GM12864 (cell line): ENCODE measurements around the gene SLC5A6.

Source experiments
- DNase-seq: peaks from one replicate; pipeline ENCODE4 v3.0.0-alpha.2; 2011; ENCODE audit warnings: low read depth
- H3K4me3 ChIP-seq: 2 replicates; pipeline ENCODE4 v1.5.1; 2011; ENCODE audit warnings: mild to moderate bottlenecking, low read depth, low read length, control low read depth
- CTCF ChIP-seq: IDR thresholded peaks from 2 replicates; pipeline ENCODE4 v1.5.1; 2011; ENCODE audit warnings: low read depth, mild to moderate bottlenecking, moderate library complexity, low read length, control low read depth, inconsistent platforms; ENCODE audit errors: missing control alignments

Gene SLC5A6

GRCh38 chr2:27251766-27252165, 39.7 kb upstream of the SLC5A6 start:
- no peak for TF ChIP-seq CTCF
- no peak overlapping the region for H3K4me3 ChIP-seq

GRCh38 chr2:27250652-27251379, 38.7 kb upstream of the SLC5A6 start:
- TF ChIP-seq CTCF: no peak
- DNase-seq: no peak
- H3K4me3 ChIP-seq: no peak overlapping the region

More at GRCh38 chr2:27251766-27252165, 39.7 kb upstream of the SLC5A6 start:
- no peak for DNase-seq

- no peak overlapping the region for H3K4me3 ChIP-seq
- peak; percentile 79 for TF ChIP-seq CTCF
- no peak for DNase-seq
These were observed 38.0 kb upstream of the SLC5A6 start for GRCh38 chr2:27249891-27250651.

GRCh38 chr2:27249159-27249890, 37.3 kb upstream of the SLC5A6 start:
- TF ChIP-seq CTCF: no peak
- DNase-seq: no peak
- H3K4me3 ChIP-seq: no peak overlapping the region

GRCh38 chr2:27247893-27248292, 35.8 kb upstream of the SLC5A6 start:
- DNase-seq: no peak

GRCh38 chr2:27245626-27246025, 33.6 kb upstream of the SLC5A6 start:
- TF ChIP-seq CTCF: no peak
- no peak for DNase-seq

More at GRCh38 chr2:27247893-27248292, 35.8 kb upstream of the SLC5A6 start:
- H3K4me3 ChIP-seq: no peak overlapping the region
- no peak for TF ChIP-seq CTCF

More at GRCh38 chr2:27245626-27246025, 33.6 kb upstream of the SLC5A6 start:
- no peak overlapping the region for H3K4me3 ChIP-seq
